GM18867 (cell line): Measurements from ENCODE around the gene RHBDF2.
A peak's percentile ranks its signal among the peaks of the same experiment; 100 is the strongest.

Experiments used
- ATAC-seq: cut with Tn5 transposase; IDR thresholded peaks from one replicate; pipeline ENCODE4 v1.9.1; 2021; ENCODE audit warnings: mild to moderate bottlenecking, moderate library complexity; ENCODE audit not compliant: unreplicated experiment

The RHBDF2 gene

GRCh38 chr17:76501018-76501826 is at the start of gene RHBDF2:
RHBDF2 (minus strand) TSS chr17:76501423; CDS start chr17:76481524, 19,899 bp downstream.
- peak; percentile 72 for ATAC-seq

GRCh38 chr17:76549539-76549938 is 48.3 kb upstream of the RHBDF2 start:
- ATAC-seq = no peak

GRCh38 chr17:76549215-76549518 is 47.9 kb upstream of the RHBDF2 start:
- no peak for ATAC-seq

- ATAC-seq = no peak
These were observed 47.4 kb upstream of the RHBDF2 start for GRCh38 chr17:76548378-76549214.

GRCh38 chr17:76547642-76548202 is 46.5 kb upstream of the RHBDF2 start:
- no peak for ATAC-seq

- no peak for ATAC-seq
These were observed 46.0 kb upstream of the RHBDF2 start for GRCh38 chr17:76547183-76547641.

- no peak for ATAC-seq
These were observed 45.4 kb upstream of the RHBDF2 start for GRCh38 chr17:76546556-76547182.

GRCh38 chr17:76545918-76546555 is 44.8 kb upstream of the RHBDF2 start:
- no peak for ATAC-seq

- no peak for ATAC-seq
These were observed 43.5 kb upstream of the RHBDF2 start for GRCh38 chr17:76544546-76545365.

GRCh38 chr17:76543826-76544545 is 42.8 kb upstream of the RHBDF2 start:
- no peak for ATAC-seq

GRCh38 chr17:76543482-76543825 is 42.2 kb upstream of the RHBDF2 start:
- ATAC-seq = no peak

- ATAC-seq = no peak
These were observed 41.8 kb upstream of the RHBDF2 start for GRCh38 chr17:76542984-76543383.

GRCh38 chr17:76542566-76542971 is 41.3 kb upstream of the RHBDF2 start:
- no peak for ATAC-seq

GRCh38 chr17:76541739-76542454 is 40.7 kb upstream of the RHBDF2 start:
- ATAC-seq = no peak

- ATAC-seq = no peak
These were observed 39.4 kb upstream of the RHBDF2 start for GRCh38 chr17:76540381-76541300.

GRCh38 chr17:76539631-76540271 is 38.5 kb upstream of the RHBDF2 start, which contains the start of gene PRCD:
PRCD (plus strand) TSS chr17:76540044; CDS start chr17:76540142, 98 bp downstream.
- ATAC-seq = no peak

GRCh38 chr17:76538941-76539570 is 37.8 kb upstream of the RHBDF2 start:
- ATAC-seq = no peak
